Muscle of arm (tissue), 14 donors: ENCODE data around the gene SMIM14. TPM values are rescaled to one million over a fixed set of nuclear protein-coding genes. Genes with fewer than 3 reads are reported as not detected.
"Not testable (repeated sequence)": the region's sequence is repeated elsewhere in the genome, so short reads cannot be mapped to it uniquely, and the experiment has no call there.

Experiments
- DNase-seq: peaks from one replicate; pipeline ENCODE4 v3.0.0-alpha.2; 2013
- long read RNA-seq, 11 donors: transcript quantifications; one replicate each; lab custom pipeline, GENCODE V29; 2026
- polyA plus RNA-seq, 12 donors: library from polyadenylated mRNA; unstranded; fragments of 120-200 nt; gene quantifications; one replicate each; pipeline ENCODE4 v1.2.1, GENCODE V29; 2013; ENCODE audit not compliant: insufficient read length in 12 of 12

SMIM14 gene
- 10 to 100 TPM in 11 of 12 donors, not detected in 1; 15.3 to 43.1 (median 19.9) TPM for polyA plus RNA-seq
- long read RNA-seq, donor 1, full-length matches to known transcripts, result 21 of 21 reads
- long read RNA-seq, donor 1, partial matches to known transcripts, result 0 of 21 reads
- long read RNA-seq, donor 1, other reads (novel, unspliced or antisense), result 0 of 21 reads
- long read RNA-seq, donor 2, full-length matches to known transcripts, result 12 of 12 reads
- long read RNA-seq, donor 2, partial matches to known transcripts, result 0 of 12 reads
- long read RNA-seq, donor 2, other reads (novel, unspliced or antisense), result 0 of 12 reads
- long read RNA-seq, donor 3, full-length matches to known transcripts, result 6 of 6 reads
- long read RNA-seq, donor 3, partial matches to known transcripts, result 0 of 6 reads
- long read RNA-seq, donor 3, other reads (novel, unspliced or antisense), result 0 of 6 reads
- long read RNA-seq, donor 4, full-length matches to known transcripts, result 3 of 3 reads
- long read RNA-seq, donor 4, partial matches to known transcripts, result 0 of 3 reads
- long read RNA-seq, donor 4, other reads (novel, unspliced or antisense), result 0 of 3 reads
- long read RNA-seq, donor 5, full-length matches to known transcripts, result 16 of 16 reads
- long read RNA-seq, donor 5, partial matches to known transcripts, result 0 of 16 reads
- long read RNA-seq, donor 5, other reads (novel, unspliced or antisense), result 0 of 16 reads
- long read RNA-seq, donor 6, full-length matches to known transcripts, result 6 of 6 reads
- long read RNA-seq, donor 6, partial matches to known transcripts, result 0 of 6 reads
- long read RNA-seq, donor 6, other reads (novel, unspliced or antisense), result 0 of 6 reads
- long read RNA-seq, donor 7, full-length matches to known transcripts, result 3 of 3 reads
- long read RNA-seq, donor 7, partial matches to known transcripts, result 0 of 3 reads
- long read RNA-seq, donor 7, other reads (novel, unspliced or antisense), result 0 of 3 reads
- long read RNA-seq, donor 8, full-length matches to known transcripts, result 12 of 12 reads
- long read RNA-seq, donor 8, partial matches to known transcripts, result 0 of 12 reads
- long read RNA-seq, donor 8, other reads (novel, unspliced or antisense), result 0 of 12 reads
- long read RNA-seq, donor 9, full-length matches to known transcripts, result 9 of 9 reads
- long read RNA-seq, donor 9, partial matches to known transcripts, result 0 of 9 reads
- long read RNA-seq, donor 9, other reads (novel, unspliced or antisense), result 0 of 9 reads
- long read RNA-seq, donor 10, full-length matches to known transcripts, result 10 of 10 reads
- long read RNA-seq, donor 10, partial matches to known transcripts, result 0 of 10 reads
- long read RNA-seq, donor 10, other reads (novel, unspliced or antisense), result 0 of 10 reads
- long read RNA-seq, donor 11, full-length matches to known transcripts, result 8 of 8 reads
- long read RNA-seq, donor 11, partial matches to known transcripts, result 0 of 8 reads
- long read RNA-seq, donor 11, other reads (novel, unspliced or antisense), result 0 of 8 reads

GRCh38 chr4:39638354-39639239, at the start of gene SMIM14:
Gene SMIM14 (minus strand): TSS chr4:39638865. CDS start chr4:39605145, 33,720 bp downstream.
- DNase-seq, result peak; percentile 97

DNA sequence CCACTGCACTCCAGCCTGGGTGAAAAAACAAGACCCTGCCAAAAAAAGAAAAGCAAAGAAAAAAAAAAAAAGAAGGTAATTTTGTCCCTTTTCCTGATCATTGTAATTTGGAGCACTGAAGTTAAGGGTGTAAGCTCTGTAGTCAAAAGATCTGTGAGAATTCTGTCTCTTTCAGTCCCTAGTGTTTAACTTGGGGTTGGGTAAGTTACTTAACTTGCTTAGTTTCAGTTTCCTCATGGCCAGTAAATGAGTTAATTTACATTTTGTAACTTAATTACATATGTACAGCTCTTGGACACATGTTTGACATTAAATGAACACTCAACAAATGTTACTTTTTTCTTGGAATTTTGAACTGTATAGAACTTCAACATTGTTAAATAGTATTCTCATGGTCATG, 48.3 kb upstream of the SMIM14 start:
- no peak for DNase-seq

- DNase-seq, result no peak
These were observed 47.3 kb upstream of the SMIM14 start for GRCh38 chr4:39685990-39686389.

DNA sequence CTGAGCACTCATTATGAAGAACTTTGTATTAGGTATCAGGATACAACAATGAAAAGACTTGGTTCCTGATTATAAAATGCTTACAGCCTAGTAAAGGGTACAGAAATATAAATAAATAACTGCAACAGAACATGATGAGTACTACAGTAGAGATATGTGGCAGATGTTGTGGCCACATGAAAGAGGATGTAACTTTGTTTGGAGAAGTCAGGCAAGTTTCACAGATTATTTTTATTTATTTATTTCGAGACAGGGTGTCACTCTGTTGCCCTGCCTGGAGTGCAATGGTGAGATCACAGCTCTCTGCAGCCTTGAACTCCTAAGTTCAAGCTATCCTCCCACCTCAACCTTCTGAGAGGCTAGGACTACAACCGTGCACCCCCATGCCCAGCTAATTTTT, 43.5 kb upstream of the SMIM14 start:
- no peak for DNase-seq

GRCh38 chr4:39681003-39681402, 42.3 kb upstream of the SMIM14 start:
- not testable (repeated sequence) for DNase-seq

GRCh38 chr4:39675681-39676080, 37.0 kb upstream of the SMIM14 start:
- DNase-seq, result not testable (repeated sequence)

DNA sequence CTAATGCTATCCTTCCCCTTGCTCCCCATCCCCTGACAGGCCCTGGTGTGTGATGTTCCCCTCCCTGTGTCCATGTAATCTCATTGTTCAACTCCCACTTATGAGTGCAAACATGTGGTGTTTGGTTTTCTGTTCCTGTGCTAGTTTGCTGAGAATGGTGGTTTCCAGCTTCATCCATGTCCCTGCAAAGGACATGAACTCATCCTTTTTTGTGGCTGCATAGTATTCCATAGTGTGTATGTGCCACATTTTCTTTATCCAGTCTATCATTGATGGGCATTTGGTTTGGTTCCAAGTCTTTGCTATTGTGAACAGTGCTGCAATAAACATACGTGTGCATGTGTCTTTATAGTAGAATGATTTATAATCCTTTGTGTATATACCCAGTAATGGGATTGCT, 31.6 kb upstream of the SMIM14 start:
- DNase-seq, result not testable (repeated sequence)

GRCh38 chr4:39668887-39669286, 30.2 kb upstream of the SMIM14 start:
- DNase-seq, result no peak

GRCh38 chr4:39667706-39668105, 29.0 kb upstream of the SMIM14 start:
- no peak for DNase-seq

DNA sequence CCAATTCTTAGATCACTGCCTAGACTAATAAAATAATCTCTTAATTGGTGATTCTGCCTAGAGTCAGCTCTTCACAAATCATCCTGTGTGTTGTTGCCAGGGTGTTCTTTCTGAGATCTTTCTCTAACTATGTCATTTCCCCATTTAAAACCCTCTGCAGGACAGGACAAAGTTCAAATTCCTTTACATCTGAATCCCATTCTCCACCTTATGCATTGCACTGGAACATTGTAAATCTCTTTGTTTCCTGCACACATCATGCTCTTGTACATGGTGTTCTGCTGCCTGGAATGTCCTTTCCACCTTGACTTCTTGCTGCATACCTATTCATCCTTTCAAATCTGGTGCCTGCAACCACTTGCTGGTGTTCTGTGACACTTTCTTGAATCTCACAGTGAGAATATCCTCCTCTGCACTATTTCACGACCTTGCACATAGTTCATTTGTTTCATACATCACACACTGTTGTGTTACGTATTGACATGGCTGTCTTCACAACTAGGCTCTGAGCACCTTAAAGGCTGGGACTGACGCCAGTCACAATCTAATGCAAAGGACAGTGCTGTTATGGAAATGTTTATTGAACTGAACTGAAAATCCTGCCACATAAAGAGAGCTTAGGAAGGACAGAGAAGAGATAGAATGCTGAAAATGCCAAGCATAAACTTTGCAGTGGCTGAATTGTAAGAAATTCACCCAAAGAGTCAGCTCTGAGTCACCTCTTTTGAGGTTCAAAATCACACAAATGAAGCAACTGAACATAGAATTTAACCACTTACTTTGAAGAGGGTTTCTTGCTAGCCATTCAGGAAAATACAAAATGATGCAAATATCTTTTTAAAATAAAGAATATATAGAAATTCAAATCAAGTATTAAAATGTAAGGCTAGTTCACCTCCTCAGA, 26.4 kb upstream of the SMIM14 start:
- no peak for DNase-seq

DNA sequence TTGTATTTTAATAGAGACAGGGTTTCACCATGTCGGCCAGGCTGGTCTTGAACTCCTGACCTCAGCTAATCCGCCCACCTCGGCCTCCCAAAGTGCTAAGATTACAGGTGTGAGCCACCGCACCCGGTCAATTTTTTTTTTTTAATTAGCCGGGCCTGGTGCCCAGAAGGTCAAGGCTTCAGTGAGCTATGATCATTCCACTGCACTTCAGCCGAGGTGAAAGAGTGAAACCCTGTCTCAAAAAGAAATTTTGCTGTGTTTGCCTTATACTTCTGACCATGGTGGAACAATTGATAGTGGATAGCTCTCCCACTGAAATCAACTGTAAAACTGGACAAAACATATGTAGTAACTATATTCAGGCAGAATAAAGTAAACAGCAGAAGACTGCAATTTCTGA, 24.0 kb upstream of the SMIM14 start:
- DNase-seq, result no peak

DNA sequence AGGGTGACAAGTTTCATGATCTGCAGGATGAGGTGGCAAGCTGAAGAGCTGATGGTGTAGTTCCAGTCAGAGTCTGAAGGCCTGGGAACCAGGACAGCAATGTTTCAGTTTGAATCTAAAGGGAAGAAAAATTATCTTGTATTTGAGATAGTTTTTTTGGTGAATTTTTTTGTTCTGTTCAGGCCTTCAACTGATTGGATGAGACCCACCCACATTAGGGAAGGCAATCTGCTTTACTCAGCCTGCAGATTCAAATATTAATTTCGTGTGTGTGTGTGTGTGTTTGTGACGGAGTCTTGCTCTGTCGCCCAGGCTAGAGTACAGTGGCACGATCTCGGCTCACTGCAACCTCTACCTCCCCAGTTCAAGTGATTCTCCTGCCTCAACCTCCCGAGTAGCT, 22.1 kb upstream of the SMIM14 start:
- DNase-seq, result no peak

DNA sequence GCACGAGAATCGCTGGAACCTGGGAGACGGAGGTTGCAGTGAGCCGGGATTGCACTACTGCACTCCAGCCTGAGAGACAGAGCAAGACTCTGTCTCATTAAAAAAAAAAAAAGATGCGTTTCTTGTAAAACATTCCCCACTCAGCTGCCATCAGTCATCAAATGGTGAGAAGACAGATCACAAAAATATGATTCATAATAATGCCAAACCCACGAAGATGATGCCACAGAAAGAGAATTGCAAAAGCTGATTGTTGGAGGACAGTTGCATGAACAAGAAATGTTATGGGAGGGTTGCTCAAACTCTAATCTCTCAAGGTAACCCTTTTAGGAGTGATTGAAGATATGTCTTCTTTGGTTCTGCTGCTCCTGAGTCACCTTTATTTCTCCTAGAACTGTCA, 21.4 kb upstream of the SMIM14 start:
- DNase-seq, result no peak

- no peak for DNase-seq
These were observed 20.1 kb upstream of the SMIM14 start for GRCh38 chr4:39658756-39659155.

- no peak for DNase-seq
These were observed 18.8 kb upstream of the SMIM14 start for GRCh38 chr4:39657465-39657864.

DNA sequence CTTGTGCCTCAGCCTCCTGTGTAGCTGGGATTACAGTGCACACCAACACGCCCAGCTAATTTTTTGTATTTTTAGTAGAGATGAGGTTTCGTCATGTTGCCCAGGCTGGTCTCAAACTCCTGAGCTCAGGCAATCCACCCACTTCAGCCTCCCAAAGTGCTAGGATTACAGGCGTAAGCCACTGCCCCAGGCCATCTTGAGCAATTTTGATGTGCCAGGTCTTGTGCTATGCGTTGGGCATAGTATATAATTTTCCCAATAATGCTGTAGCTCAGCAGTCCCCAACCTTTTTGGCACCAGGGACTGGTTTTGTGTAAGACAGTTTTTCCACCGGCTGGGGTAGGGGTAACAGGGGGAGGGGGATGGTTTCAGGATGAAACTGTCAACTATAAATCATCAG, 18.0 kb upstream of the SMIM14 start:
- DNase-seq, result not testable (repeated sequence)

- DNase-seq, result peak; percentile 4
These were observed 17.2 kb upstream of the SMIM14 start for GRCh38 chr4:39655876-39656275.

GRCh38 chr4:39655211-39655610, 16.5 kb upstream of the SMIM14 start:
- DNase-seq, result peak; percentile 7

DNA sequence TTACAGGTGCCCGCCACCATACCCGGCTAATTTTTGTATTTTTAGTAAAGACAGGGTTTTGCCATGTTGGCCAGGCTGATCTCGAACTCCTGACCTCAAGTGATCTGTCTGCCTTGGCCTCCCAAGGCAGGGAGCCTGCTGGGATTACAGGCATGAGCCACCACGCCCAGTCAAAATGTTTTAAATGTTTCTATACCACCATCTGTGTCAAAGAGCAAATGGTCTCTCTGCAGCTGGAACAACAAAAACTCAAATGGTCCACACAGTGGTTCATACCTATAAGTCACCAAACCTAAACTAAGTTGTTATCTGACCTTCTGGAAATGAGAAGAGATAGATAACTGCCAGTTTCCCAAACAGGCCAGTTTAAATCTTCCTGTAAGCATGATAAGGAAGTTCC, 12.9 kb upstream of the SMIM14 start:
- DNase-seq, result not testable (repeated sequence)
